ENCODE measurements around the gene SLC26A6.

Gene SLC26A6

DNA sequence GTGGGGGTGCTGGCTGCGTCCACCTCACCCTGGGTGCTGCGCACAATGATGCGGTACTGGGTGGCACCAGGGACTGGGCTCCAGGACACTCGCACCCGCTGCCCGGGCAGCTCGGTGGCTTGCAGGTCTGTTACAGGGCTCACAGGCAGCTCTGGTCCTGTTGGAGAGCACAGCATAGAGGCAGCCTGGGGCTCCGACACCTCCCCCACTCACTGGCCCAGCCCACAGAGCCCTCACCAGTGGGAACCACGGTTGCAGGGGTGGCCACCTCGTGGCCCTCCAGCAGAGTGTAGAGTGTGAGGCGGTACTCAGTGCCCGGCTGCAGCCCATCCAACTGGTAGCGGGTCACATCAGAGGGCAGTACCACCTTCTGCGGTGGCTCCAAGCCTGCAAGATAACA is 43.8 kb downstream of the SLC26A6 start:
- TF ChIP-seq, protein P1, sequence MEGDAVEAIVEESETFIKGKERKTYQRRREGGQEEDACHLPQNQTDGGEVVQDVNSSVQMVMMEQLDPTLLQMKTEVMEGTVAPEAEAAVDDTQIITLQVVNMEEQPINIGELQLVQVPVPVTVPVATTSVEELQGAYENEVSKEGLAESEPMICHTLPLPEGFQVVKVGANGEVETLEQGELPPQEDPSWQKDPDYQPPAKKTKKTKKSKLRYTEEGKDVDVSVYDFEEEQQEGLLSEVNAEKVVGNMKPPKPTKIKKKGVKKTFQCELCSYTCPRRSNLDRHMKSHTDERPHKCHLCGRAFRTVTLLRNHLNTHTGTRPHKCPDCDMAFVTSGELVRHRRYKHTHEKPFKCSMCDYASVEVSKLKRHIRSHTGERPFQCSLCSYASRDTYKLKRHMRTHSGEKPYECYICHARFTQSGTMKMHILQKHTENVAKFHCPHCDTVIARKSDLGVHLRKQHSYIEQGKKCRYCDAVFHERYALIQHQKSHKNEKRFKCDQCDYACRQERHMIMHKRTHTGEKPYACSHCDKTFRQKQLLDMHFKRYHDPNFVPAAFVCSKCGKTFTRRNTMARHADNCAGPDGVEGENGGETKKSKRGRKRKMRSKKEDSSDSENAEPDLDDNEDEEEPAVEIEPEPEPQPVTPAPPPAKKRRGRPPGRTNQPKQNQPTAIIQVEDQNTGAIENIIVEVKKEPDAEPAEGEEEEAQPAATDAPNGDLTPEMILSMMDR (IDR thresholded peaks at IDR 0.05; ENCODE audit: low read depth, low read length, missing control alignments): no peak
- no peak for DNase-seq (ENCODE audit: low read depth)

DNA sequence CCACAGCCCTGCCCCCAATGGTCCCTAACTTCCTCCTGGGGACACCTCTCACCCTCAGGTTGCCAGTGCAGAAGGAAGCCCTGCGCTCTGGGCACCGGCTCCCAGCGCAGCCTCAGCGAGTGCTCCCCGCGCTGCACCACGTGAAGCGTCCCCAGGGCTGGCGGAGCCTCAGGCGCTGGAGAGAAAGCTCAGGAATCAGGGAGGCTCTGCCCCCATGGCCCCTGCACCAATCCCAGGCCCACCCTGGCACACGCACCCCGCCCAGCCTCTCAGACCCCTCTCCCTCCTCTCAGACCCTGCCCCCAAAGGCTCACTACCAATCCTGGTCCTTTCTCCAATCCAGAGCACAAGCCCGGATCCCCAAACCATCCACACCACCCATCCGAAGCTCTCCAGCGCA is 47.0 kb downstream of the SLC26A6 start:
- H3K4me3 ChIP-seq (ENCODE audit: low read depth, low read length): no peak overlapping the region
- DNase-seq (ENCODE audit: low read depth): no peak
- TF ChIP-seq, protein P1 (IDR thresholded peaks at IDR 0.05; ENCODE audit: low read depth, low read length, missing control alignments): no peak

More for the DNA sequence above, 43.8 kb downstream of the SLC26A6 start:
- no peak overlapping the region for H3K4me3 ChIP-seq (ENCODE audit: low read depth, low read length)

DNA sequence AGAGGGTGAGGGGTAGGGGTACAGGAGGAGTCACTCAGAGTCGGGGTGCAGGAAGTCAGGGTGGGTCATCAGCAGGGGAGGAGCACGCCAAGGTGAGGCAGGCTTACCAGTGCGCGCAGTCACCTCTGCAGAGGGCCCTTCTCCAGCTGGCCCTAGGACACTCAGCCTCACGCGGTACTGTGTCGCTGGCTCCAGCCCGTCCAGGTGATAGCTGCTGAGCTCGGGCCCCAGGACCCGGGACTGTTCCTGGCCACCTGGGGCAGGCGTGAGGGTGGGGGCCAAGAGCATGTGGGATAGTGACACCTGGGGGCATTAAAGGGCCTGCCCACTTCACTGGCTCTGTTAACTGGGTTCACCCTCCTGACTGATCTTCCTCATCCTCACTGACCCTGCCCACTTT is 47.6 kb downstream of the SLC26A6 start:
- no peak for DNase-seq (ENCODE audit: low read depth)
- H3K4me3 ChIP-seq (ENCODE audit: low read depth, low read length): no peak overlapping the region
- TF ChIP-seq, protein P1 (IDR thresholded peaks at IDR 0.05; ENCODE audit: low read depth, low read length, missing control alignments): no peak

- H3K4me3 ChIP-seq (ENCODE audit: low read depth, low read length): no peak overlapping the region
- TF ChIP-seq, protein P1 (IDR thresholded peaks at IDR 0.05; ENCODE audit: low read depth, low read length, missing control alignments): no peak
- DNase-seq (ENCODE audit: low read depth): no peak
Measured at GRCh38 chr3:48585411-48585810, 49.9 kb downstream of the SLC26A6 start.

DNA sequence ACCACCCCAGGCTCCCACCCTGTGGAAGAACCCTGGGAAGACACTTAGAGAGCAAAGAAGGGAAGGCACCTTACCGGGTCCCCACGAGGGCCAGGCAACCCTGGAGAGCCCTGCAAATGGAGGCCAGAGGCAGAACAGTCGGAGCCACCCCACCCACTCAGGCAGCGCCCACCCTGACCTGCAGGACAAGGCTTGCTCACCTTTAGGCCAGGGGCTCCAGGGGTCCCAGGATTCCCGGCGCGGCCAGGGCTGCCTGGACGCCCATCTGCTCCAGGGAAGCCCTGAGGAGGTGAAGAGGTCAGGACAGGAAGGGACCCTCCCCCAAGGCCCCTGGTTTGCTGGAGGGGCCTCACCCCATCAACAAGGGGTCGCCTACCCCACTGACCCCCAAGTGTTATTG is 50.4 kb downstream of the SLC26A6 start:
- no peak for DNase-seq (ENCODE audit: low read depth)
- no peak overlapping the region for H3K4me3 ChIP-seq (ENCODE audit: low read depth, low read length)
- TF ChIP-seq, protein P1 (IDR thresholded peaks at IDR 0.05; ENCODE audit: low read depth, low read length, missing control alignments): no peak

DNA sequence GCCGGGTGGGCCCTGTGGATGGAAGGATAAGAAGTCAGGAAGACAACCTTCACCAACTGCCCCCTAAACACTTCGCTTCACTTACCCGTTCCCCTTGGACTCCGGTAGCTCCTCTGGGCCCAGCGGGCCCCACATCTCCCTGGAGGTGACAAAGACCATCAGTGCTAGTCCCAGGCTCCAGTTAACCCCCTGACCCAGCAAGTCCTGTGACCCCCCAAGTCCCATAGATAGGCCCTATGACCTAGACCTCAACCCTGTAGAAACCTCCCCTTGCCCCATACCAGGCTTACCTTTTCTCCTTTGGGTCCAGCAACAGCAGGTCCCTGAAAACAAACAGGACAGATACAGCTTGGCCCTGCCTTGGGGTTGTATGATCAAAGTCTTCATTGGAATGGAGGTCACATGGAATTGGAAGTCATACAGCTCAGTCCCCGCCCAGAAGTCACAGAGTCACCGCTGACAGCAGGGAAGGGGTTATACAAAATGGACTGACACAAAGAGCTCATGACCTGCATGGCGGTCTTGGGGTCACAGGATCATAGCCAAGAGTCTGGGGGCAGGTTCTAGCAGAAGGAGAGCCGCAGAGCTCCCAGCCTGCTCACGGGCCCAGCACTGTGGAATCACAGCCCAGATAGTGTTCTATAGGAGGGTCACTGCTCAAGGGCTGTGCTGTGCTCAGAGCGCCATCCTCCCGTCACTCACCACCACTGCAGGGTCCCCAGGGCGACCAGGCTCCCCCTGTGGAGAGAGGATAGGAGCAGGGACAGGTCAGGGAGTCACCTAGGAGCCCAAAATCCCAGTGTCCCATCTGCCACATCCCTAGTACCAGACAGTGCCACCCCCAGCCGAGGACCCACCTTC is 53.4 kb downstream of the SLC26A6 start:
- DNase-seq (ENCODE audit: low read depth): no peak
- TF ChIP-seq, protein P1 (IDR thresholded peaks at IDR 0.05; ENCODE audit: low read depth, low read length, missing control alignments): no peak
- H3K4me3 ChIP-seq (ENCODE audit: low read depth, low read length): no peak overlapping the region

DNA sequence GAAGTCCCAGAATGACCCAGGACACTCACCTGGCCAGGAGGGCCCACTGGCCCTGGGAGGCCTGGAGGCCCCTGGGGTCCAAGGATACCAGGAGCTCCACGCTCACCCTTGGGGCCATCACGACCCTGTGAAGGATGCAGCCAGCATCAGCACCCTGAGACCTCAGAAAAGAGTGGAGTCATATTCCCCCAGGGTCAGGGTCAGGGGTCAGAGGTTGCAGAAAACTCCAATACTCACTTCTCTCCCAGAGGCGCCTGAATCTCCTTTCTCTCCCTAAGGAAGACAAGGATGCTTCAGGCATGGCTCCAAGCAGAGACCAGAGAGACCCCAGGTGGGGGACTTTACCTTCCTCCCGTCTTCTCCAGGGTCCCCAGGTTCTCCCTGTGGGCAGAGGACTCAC is 58.6 kb downstream of the SLC26A6 start:
- TF ChIP-seq, protein P1 (IDR thresholded peaks at IDR 0.05; ENCODE audit: low read depth, low read length, missing control alignments): no peak
- DNase-seq (ENCODE audit: low read depth): no peak
- no peak overlapping the region for H3K4me3 ChIP-seq (ENCODE audit: low read depth, low read length)

All from GM12864 (cell line).